IPS-18c (cell line): Measurements from ENCODE around the gene MRNIP.

Source experiments
- H3K4me3 ChIP-seq: 2 replicates; pipeline ENCODE4 v1.7.0; 2013; ENCODE audit warnings: low read depth, mild to moderate bottlenecking, low read length, moderate library complexity; ENCODE audit not compliant: insufficient read depth
- H3K9me3 ChIP-seq: one replicate; pipeline ENCODE4 v1.6.1; 2013; ENCODE audit warnings: mild to moderate bottlenecking, low read length, moderate library complexity; ENCODE audit not compliant: control insufficient read depth, insufficient read depth

Gene MRNIP

GRCh38 chr5:179858586-179859427, at the start of gene MRNIP:
Gene MRNIP, minus strand, starts transcription at chr5:179858817. Its CDS starts 21 bp downstream, at chr5:179858796.
- peak within 1 kb of the TSS; percentile 86 for H3K4me3 ChIP-seq
- peaks cover 2% of the 10 kb centered on the region for H3K9me3 ChIP-seq

GRCh38 chr5:179907556-179908324, 49.1 kb upstream of the MRNIP start, which contains the start of gene TBC1D9B:
Gene TBC1D9B, minus strand, starts transcription at chr5:179907897. Its CDS starts 76 bp downstream, at chr5:179907821.
- Histone ChIP-seq H3K4me3 (peak within 1 kb of the TSS; percentile 55), H3K9me3 (no peaks in the 10 kb centered on the region)

- Histone ChIP-seq H3K4me3 (peak overlapping the region; percentile 46), H3K9me3 (no peaks in the 10 kb centered on the region)
Measured at GRCh38 chr5:179906795-179907555, 48.4 kb upstream of the MRNIP start.

- peak overlapping the region; percentile 46; the same call in 1 of the 2 replicates for H3K4me3 ChIP-seq
- no peaks in the 10 kb centered on the region for H3K9me3 ChIP-seq
Measured at GRCh38 chr5:179906294-179906794, 47.7 kb upstream of the MRNIP start.

- H3K4me3 ChIP-seq: no peak overlapping the region
- no peaks in the 10 kb centered on the region for H3K9me3 ChIP-seq
Measured at GRCh38 chr5:179905161-179905560, 46.5 kb upstream of the MRNIP start.

GRCh38 chr5:179904463-179905160, 46.0 kb upstream of the MRNIP start:
- Histone ChIP-seq H3K4me3 (no peak overlapping the region), H3K9me3 (no peaks in the 10 kb centered on the region)

GRCh38 chr5:179902763-179903158, 44.1 kb upstream of the MRNIP start:
- Histone ChIP-seq H3K9me3 (no peaks in the 10 kb centered on the region), H3K4me3 (no peak overlapping the region)

- no peak overlapping the region for H3K4me3 ChIP-seq
- H3K9me3 ChIP-seq: no peaks in the 10 kb centered on the region
Measured at GRCh38 chr5:179901915-179902762, 43.5 kb upstream of the MRNIP start.

GRCh38 chr5:179901462-179901861, 42.8 kb upstream of the MRNIP start:
- no peaks in the 10 kb centered on the region for H3K9me3 ChIP-seq
- no peak overlapping the region for H3K4me3 ChIP-seq

- no peak overlapping the region for H3K4me3 ChIP-seq
Measured at GRCh38 chr5:179900711-179901110, 42.1 kb upstream of the MRNIP start.

GRCh38 chr5:179900206-179900605, 41.6 kb upstream of the MRNIP start:
- Histone ChIP-seq H3K9me3 (no peaks in the 10 kb centered on the region), H3K4me3 (no peak overlapping the region)

More at GRCh38 chr5:179900711-179901110, 42.1 kb upstream of the MRNIP start:
- H3K9me3 ChIP-seq: no peaks in the 10 kb centered on the region

GRCh38 chr5:179895861-179896260, 37.2 kb upstream of the MRNIP start:
- no peaks in the 10 kb centered on the region for H3K9me3 ChIP-seq

GRCh38 chr5:179893958-179894895, 35.6 kb upstream of the MRNIP start:
- Histone ChIP-seq H3K9me3 (no peaks in the 10 kb centered on the region), H3K4me3 (no peak overlapping the region)

More at GRCh38 chr5:179895861-179896260, 37.2 kb upstream of the MRNIP start:
- no peak overlapping the region for H3K4me3 ChIP-seq

- Histone ChIP-seq H3K4me3 (no peak overlapping the region), H3K9me3 (no peaks in the 10 kb centered on the region)
Measured at GRCh38 chr5:179893076-179893957, 34.7 kb upstream of the MRNIP start.
